HG03378 (cell line): ENCODE measurements around the gene NBAS.
"Not testable (repeated sequence)": the region's sequence is repeated elsewhere in the genome, so short reads cannot be mapped to it uniquely, and the experiment has no call there.

Source experiments
- ATAC-seq: cut with Tn5 transposase; IDR thresholded peaks from one replicate; pipeline ENCODE4 v1.9.1; 2021; ENCODE audit warnings: mild to moderate bottlenecking, moderate library complexity; ENCODE audit not compliant: unreplicated experiment

NBAS gene

GRCh38 chr2:15533860-15534480 lies 27.2 kb downstream of the NBAS start:
- no peak for ATAC-seq

- ATAC-seq = no peak
Observed at GRCh38 chr2:15532996-15533395, 28.1 kb downstream of the NBAS start.

- no peak for ATAC-seq
Observed at GRCh38 chr2:15531095-15531854, 29.9 kb downstream of the NBAS start.

GRCh38 chr2:15527074-15527739 lies 33.9 kb downstream of the NBAS start:
- ATAC-seq = no peak

GRCh38 chr2:15521641-15522181 lies 39.4 kb downstream of the NBAS start:
- no peak for ATAC-seq

DNA sequence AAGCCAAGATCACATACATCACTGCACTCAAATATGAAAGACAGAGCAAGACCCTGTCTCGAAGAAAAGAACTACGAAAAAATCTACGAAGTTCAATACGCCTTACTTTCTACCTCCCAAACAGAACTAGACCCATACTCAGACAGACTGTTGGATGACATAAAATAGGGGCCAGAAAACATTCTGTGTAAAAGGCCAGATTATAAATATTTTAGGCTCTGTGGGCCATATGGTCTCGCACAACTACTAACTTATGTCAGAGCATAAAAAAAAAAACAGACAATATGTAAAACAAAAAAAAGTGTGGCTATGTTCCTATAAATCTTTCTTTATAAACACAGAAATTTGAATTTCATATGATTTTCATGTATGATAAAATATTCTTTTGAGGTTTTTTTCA lies 40.8 kb downstream of the NBAS start:
- ATAC-seq = no peak

DNA sequence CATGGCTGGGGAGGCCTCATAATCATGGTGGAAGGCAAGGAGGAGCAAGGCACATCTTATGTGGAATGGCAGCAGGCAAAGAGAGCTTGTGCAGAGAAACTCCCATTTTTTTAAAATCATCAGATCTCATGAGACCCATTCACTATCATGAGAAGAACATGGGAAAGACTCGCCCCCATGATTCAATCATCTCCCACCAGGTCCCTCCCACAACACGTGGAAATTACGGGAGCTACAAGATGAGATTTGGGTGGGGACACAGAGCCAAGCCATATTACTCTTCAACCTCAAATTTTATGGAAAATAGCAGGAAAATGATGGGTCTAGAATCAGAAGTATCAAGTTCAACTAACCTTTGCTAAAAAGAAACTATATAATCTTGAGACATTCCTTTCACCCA lies 42.4 kb downstream of the NBAS start:
- ATAC-seq = not testable (repeated sequence)

DNA sequence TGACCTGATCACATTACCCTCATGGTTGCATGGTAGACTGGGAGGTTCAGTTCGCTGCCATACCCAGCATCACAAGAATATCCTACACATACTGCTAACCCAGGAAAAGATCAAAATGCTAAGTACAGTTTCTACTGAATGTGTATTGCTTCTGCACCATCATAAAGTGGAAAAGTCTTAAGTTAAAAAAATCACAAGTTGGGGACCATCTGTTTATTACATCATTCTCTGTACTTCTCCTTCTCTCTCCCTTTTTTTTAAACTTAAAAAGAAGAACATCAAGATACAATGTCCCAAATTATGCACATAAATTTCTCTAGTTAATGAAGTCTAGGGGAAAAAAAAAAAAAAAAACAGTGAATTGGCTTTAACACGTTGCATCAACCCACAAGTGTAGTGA lies 43.3 kb downstream of the NBAS start:
- ATAC-seq = no peak

DNA sequence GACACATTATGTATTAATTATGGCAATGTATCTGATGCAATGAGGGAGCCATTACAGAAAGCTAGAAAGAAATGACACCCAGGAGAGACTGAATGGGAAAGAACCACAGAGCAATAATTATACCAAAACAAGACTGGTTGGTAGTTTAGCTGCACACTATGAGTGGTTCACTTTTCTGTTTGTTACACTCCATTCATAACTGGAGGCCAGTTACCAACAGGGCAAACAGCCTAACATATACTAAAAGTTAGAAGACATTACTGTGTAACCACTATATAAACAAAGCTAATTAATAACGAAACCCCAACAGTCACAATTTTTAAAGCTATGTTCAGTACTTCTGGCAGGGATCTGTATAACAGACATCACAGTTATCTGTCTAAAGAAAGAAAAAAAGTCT lies 49.4 kb downstream of the NBAS start:
- ATAC-seq = no peak

DNA sequence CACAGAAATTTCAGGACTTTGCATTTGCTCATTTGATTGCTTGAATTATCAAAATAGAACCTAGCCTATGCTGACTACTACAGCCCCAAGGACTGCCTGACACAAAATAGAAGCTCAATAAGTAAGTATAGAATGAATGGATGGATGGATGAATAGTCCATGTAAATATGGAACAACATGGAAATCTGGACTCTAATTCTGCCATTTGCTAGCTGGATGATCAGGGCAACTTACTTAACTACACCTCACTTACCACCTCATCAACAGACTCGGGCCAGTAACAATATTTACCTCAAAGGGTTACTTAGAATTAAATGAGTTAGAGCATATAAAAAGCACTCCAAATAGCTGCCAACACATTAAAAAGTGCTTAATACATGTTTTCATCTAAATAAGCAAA lies 50.6 kb downstream of the NBAS start:
- no peak for ATAC-seq

DNA sequence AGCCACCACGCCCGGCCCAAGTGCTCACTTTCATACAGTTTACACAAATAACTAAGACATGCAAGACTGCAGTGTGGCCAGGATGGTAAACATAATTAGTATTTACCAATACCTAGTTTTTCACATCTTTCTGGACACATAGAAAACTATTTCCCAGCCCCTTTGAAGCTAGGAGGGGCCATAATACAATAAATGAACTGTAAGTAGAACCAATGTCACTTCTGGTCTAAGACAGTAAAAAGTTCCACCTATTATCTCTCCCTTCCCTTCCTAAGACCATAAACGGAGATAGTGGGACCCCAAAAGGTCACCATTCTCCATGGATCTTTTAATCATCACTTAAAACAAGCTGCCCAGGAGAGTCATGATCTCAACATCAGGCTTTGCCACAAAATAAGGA lies 51.0 kb downstream of the NBAS start:
- ATAC-seq = no peak

GRCh38 chr2:15507697-15508096 lies 53.4 kb downstream of the NBAS start:
- no peak for ATAC-seq

- ATAC-seq = no peak
Observed at GRCh38 chr2:15507061-15507460, 54.1 kb downstream of the NBAS start.

- no peak for ATAC-seq
Observed at GRCh38 chr2:15506229-15506819, 54.8 kb downstream of the NBAS start.

DNA sequence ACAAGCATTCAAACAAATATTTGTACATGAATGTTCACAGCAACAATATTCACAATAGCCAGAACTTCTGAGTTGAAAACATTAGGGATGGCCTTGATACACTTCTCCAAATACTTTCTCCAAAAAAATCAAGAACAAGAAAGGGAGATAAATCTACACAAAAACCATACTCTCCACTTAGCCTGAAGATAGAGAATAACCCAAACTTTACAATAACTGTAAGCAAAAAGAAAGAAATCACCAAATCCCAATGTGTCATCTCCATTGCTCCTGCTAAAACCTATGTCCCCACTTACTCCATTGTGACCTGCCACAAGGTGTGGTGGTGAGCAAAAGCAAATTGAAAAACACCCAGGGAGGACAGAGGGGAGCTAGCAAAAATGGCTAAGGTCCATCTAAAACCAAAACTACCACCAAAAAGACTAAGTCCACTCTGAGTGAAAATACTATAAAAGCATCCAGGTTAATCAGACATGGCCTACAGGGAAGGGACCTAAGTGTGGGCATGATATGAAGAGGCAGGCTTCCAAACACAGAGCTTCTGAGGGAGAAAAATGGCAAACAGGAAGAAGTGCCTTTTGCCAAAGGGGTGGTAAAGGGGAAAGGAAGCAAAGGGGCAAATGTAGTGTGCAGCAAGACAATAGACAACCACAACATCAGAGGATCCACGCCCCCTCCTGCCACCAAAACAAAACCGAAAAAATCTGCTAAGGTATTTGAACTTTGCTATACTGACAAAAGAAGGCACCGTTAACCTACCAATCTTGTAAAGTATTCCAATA lies 56.1 kb downstream of the NBAS start:
- ATAC-seq = no peak

DNA sequence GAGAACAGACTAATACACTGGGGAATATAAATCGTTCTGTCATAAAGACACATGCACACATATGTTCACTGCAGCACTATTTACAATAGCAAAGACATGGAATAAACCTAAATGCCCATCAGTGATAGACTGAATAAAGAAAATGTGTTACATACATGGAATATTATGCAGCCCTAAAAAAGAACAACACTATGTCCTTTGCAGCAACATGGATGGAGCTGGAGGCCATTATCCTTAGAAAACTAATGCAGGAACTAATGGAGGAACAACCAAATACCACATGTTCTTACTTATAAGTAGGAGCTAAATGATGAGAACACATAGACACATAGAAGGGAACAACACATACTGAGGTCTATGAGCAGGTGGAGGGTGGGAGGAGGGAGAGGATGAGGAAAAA lies 61.9 kb downstream of the NBAS start:
- ATAC-seq = not testable (repeated sequence)

DNA sequence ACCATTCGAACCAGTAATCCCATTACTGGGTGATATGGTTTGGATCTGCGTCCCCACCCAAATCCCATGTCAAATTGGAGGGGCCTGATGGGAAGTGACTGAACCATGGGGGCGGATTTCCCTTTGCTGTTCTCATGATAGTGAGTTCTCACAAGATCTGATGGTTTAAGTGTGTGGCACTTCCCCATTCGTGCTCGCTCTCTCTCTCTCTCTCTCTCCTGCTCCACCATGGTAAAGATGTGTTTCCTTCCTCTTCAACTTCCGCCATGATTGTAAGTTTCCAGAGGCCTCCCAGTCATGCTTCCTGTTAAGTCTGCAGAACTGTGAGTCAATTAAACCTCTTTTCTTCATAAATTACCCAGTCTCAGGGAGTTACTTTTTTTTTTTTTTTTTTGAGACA lies 62.6 kb downstream of the NBAS start:
- ATAC-seq = no peak

DNA sequence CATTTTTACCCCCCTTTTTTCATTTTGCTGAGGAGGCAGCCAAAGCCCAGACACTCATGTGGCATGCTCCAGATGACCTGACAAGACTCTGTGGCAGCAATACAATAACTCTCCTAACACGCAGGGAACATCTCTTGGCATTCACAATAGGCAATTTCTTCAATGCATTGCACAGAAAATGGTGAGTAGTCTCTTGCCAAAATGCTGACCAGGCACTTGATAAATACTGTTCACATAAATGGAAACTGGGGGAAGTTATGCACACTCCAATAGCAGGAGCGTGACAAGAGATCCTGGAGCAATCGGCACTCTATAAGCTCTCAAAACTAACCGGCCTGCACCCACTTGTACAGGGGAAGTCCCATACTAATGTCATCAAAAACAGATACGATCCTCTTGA lies 66.3 kb downstream of the NBAS start:
- no peak for ATAC-seq

DNA sequence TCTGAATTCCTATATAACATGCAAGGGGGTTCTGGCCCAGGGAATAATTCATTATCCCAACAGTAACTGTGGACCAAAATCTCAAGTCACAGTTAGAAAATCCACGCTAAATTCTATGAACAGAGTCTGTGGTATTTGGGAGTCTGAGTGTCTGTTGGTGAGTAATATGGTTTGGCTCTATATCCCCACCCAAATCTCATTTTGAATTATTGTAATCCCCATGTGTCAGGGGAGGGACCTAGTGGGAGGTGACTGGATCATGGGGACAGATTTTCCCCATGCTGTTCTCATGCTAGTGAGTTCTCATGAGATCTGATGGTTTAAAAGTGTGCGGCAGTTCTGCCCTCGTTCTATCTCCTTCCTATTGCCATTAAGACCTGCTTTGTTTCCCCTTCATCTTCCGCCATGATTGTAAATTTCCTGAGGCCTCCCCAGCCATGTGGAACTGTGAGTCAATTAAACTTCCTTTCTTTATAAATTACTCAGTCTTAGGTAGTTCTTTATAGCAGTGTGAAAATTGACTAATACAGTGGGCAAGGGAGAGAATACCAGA lies 68.3 kb downstream of the NBAS start:
- no peak for ATAC-seq

GRCh38 chr2:15486770-15487169 lies 74.4 kb downstream of the NBAS start:
- no peak for ATAC-seq
